M059J (cell line): ENCODE measurements around the gene MED1. TPM values are rescaled to one million over a fixed set of nuclear protein-coding genes. Genes with fewer than 3 reads are reported as not detected.
"Not testable (repeated sequence)": the region's sequence is repeated elsewhere in the genome, so short reads cannot be mapped to it uniquely, and the experiment has no call there.

Source experiments
- DNase-seq: peaks from one replicate; pipeline ENCODE4 v3.0.0-alpha.2; 2012; ENCODE audit warnings: low read depth
- total RNA-seq: library from RNA; depleted of rRNA; stranded (reverse); fragments of >200 nt; shearing (Covaris generic); gene quantifications from 2 replicates; pipeline ENCODE4 v1.2.3, GENCODE V29; 2014

Gene MED1
- total RNA-seq, 1 experiment from 2014 or later: 18.7 TPM

DNA sequence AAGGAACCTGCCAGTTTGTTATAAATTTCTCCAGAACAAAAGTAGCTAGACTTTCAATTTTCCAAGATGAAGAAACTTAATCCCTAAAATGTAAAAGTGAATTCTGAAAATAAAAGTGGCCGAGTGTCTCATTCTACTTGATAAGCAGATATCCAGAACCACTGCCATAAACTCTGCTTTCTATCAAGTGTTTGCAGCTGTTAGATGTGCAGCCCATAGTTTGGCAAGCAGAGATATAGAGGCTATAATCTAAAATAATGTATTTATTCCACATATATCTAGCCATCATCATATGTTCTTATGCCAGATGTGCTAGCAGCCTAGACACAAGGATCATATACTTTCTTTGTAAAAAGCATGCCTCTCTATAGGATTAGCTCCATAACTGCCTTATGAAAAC, 34.9 kb downstream of the MED1 start:
- no peak for DNase-seq

DNA sequence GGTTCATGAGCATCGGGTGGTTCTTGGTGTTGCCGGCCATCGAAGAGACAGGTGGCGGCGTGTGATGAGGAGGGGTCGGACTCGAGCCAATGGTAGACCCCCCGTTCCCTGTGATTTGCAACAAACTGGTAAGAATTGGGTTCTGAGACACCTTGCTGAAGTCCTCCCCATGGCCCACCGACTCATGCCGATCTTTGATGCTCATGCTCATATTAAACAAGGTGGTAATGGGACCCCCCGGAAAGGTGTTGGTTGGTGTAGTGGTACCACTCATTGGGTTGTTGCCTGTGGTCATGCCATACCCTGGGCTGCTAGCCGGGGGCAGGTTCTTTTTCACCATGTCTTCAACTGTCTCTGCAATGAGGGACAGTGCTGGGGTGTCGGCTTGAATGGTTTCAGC, 40.8 kb downstream of the MED1 start:
- DNase-seq: no peak

DNA sequence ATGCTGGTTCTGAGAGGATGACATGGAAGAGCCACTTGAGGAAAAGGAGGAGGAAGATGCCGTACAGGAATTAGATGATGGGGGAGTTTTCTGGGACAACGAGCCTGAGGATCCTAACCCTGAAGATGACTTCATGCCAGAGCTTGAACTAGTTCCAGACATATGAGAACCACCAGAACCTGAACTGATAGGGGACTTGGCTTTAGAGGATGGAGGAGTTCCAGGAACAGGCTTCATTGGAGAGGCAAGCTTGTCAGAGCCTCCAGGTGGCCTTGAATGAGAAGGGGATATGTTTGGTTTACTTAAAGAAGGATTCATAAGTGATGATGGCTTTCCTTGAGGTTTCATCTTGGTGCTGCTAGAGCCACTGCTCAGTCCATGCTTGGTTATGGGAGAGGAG, 42.7 kb downstream of the MED1 start:
- no peak for DNase-seq

DNA sequence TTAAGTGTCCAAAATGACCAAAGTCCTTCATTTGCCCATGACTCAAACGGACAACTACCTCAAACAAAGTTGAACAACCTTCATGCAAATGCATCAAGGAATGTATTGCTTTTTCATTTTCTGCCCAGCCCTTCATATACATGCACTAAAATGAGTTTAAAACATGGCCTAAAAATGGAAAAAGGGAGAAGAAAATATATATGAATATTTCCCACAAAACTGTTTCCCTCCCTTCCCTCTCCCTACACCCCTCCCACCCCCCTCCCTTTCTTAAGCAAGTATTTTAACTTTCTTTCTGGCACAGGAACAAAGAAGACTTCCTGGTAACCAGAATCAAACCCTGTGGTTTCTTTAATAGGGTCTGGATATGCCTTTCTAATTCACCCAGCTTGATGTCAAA, 44.1 kb downstream of the MED1 start:
- no peak for DNase-seq

DNA sequence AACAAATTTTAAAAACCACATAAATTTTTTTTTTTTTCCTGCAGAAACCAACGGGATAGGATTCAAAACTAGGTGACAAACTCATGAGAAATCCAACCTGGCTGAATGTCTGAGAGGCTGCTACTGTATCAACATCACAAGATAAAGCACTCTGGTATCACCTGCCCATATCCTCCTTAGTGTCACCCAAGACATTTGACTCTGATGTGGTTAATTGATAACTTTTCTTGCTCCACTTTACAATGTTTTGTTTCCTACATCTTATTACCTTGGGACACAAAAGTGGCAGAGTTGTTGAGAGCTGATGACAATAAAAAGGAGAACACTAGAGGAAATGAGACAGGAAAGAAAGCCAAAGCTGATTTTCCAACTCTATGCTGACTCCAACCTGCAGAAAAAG, 45.6 kb downstream of the MED1 start:
- DNase-seq: no peak

DNA sequence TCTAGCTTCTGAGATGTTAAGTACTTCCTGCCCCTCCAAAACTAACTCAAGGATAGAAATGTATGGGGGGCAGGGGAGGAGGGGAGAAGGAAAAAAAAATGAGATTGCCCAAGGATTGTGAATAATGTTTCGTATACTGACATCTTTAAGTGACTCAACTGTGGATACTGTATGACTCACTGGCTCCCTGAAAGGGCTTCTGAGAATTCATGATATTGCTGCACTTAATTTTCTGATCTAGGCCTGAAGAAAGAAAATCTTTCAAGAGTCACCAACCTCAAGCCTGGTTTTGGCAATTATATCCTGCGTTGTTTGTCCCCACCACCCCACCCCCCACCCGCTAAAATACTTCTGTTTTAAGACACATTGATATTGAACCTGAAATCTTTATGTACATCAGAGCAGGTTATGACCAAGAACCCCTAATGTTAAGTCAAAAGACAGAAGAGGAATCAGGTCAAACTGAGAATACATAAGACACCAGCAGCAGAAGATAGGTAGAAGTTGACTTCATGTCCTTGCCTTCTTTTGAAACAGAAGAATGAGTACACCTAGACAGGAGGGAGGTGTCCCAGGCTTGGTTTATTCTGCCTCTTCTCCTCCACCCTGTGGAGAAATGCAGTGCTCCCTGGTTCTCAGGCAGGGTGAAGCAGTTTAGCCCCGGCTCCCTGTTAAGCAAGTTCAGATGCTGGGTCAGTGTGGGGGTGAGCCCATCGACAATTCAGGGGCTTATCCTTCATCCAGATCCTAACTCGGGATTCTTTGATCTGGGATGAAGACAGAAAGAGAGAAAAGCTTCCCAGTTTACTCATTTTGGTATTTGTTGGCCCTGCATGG, 46.3 kb downstream of the MED1 start:
- DNase-seq: peak; percentile 83

DNA sequence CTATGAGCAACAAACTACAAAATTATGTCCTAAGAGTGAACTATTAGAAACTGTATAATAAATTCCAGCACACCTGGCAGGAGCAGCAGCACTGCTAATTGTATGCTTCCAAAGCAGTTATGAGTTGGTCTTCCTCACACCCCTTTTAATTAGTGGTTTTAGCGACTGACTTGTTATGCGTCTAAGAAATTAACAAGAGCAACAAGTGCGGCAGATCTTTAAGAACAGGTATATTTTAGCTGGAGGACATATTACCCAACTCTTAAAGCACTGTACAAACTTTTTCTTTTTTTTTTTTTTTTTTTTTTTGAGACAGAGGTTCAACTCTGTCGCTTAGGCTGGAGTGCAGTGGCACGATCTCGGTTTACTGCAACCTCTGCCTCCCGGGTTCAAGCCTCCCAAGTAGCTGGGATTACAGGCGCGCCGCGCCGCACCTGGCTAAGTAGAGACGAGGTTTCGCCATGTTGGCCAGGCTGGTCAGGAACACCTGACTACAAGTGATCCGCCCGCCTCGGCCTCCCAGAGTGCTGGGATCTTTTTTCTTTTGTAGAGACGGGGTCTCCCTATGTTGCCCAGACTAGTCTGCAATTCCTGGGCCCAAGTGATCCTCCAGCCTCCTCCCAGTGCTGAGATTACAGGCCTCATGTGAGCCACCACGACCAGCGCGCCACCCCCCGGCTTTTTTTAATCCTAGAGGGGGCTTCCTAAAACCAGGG, 48.0 kb downstream of the MED1 start:
- no peak for DNase-seq

DNA sequence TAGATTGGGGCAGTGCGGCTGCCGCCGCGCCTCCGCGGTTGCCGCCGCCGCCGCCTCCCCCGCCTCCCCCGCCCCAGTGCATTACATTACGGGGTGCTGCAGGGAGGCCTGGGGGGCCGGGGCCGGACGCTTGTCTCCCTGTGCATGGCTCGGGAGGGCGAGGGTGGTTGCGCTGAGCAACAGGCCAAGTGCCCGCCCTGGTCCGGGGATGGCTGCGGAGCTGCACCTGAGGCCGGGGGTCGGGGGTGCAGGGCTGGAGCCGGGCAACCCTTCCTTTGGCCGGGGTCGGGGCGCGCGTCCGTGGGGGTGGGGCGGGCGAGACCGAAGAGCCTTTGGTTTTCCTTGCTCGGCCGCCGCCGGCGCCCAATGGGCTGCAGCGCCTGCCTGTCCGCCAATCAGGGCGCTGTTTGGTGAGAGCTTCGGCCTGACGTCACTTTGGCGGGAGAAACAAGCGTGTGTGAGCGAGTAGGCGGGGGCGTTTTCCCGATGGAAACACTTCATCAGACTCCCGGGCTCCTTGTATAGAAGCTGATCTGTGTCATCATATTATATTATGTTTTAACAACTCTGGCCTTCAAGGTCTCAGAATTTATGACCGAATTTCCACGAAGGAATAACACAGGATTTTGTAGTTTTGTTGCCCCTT, 48.7 kb downstream of the MED1 start:
- DNase-seq: peak; percentile 95

DNA sequence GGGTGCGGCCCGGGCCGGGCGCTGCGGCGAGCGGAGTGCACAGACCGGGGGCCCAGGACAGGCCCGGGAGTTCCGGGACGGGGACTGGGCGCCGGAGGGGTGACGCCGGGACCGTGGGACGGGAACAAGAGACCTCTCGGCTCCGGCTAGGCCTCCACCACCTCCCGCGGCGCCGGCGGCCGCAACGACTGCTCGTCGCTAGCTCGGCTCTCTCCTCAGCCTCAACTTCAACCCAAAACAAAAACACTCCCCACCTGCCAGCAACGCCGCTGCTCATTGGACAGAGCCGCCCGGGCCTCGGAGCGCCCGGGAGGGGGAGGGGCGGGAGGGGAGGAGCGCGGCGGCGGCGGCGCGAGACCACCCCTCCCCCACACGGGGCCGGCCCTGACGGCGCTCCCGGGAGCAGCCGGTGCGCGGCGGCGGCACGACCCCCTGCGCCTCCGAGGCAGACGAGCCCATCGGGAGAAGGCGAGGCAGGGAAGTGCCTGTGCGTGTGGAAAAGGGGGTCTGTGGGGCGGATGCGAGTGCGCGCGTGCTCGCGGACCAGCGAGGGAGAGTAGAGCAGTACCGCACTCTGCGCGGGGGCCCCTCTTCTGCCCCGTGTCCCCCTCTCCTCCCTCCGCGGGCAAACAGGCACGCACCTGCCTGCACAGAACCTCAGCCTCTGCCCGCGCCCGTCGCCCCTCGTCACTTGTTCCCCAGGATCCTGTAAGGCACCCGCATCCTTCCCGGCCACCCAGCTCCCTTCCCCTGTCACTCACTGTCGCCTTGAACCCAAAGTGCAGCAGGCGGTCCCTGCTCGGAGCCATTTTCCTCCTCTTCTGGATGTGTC, 49.4 kb downstream of the MED1 start, which contains the start of gene FBXL20:
FBXL20 (minus strand) TSS at position 215 of the 832 bp plus-strand sequence. CDS start 224 bp downstream, outside the sequence.
- peak; percentile 87 for DNase-seq

DNA sequence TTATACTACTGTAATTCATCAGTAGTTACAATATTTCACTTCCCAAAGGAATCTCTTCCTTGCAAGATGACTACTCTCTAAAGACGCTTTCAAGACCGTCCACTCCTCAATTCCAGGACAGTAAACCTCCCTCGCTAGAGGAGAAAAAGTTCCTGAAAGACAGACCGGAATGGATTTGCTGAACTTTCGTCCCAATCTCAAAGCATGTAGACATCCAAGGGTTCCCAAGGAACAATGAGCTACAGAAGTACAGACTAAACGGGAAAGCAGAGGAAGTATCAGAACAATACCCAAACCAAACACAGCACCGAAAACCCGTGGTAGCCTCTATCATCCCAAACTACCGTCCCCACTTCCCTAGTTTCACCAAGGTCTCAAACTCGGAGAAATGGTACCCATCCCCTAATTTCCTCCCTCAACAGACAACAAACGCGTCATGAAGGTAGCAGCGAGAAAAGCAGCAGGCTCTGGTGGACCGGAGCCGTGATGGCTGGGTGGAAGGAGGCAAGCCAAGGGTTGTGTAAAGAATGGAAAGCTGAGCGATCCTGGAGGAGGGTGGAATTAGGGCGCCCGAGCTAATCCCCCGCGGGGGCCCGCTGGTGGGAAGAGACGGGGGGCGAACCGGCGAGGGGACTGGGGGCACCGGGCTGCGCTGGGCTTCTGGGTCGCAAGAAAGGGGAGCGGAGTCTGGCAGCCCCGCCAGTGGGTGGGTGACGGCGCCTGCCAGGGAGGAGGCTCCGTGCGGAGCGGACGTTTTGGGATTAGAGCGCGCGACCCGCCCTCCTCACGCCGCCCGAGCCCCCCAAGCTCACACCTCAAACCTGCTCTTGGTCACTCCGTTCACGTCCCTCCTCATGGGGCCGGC, 50.3 kb downstream of the MED1 start:
- DNase-seq: peak; percentile 15

DNA sequence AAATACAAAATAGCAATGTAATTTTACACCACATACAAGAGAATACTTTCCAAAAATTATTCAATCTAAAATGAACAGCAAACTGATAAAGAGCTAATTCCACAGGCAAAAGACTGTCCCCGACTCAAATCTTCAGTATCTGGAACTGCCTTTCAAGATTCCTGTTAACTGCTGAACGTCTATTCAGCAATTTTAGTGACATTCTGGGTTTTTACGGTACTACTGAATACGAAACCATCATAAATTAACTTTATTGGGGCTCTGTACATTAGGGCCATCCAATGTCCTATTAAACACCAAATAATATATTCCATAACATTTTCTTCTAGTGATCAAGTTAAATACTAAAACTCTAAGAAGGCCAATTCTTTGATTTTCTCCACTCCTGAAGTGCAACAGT, 51.3 kb downstream of the MED1 start:
- no peak for DNase-seq

DNA sequence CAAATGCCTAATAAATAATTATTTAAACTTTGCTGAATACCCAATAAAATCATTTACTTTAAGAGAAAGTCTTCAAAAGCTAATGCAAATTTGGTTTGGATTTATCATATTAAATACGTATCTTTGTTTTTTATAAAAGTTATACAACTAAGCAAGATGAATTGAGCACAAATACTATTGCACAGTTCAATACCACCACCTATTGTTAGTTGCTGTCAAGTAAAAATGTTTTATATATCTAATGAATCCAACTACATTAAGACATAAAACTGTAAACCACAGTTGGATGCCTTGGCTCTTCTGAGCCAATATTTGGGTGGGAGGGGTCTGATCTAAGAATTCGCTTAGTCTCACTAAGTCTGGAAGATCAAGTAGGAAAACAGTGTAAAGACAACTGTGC, 57.3 kb downstream of the MED1 start:
- DNase-seq: peak; percentile 15

DNA sequence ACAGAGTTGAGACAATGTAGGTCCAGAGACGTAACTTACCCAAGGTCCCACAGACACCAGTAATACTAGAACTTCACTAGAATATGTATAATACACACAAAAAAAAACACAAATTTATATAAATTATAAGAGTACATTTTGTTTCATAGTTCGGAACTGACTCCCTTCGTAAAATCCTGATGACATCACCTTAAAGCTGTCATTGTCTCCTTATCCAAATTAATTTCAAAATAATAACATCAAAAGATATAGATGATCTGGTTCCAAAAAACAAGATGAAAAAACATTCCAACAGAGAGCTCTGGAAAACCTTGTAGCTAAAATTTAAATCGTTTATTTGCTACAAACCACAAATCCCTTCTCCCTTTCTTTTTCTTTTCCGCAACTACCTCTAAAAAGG, 59.6 kb downstream of the MED1 start:
- DNase-seq: no peak

DNA sequence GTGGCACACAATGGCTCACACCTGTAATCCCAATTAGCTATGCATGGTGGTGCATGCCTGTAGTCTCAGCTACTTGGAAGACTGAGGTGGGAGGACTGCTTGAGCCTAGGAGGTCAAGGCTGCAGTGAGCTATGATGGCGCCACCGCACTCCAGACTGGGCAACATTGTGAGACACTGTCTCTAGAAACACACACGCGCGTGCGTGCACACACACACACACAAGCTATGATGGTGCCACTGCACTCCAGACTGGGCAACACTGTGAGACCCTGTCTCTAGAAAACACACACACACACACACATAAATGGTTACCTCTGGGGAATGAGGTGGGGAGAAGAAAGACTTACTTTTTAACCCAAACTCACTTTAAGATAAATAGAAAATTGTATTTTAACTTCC, 66.0 kb downstream of the MED1 start:
- DNase-seq: no peak

DNA sequence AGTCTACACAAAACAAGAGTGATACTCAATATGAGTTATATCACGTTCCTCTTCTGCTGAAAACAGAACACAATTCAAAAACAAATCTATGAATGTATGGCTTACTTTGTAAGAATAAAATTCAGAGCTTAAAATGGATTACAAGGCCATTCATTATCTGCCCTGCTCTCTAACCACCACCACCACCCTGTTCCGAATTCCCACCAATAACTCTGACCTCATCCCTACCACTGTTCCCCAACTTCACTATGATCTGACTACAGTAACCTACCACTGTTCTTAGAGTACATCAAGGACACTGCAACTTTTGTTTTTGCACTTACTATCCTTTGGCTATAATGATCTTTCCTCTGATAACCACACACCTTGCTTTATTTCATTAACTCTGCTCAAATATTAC, 70.9 kb downstream of the MED1 start:
- no peak for DNase-seq

DNA sequence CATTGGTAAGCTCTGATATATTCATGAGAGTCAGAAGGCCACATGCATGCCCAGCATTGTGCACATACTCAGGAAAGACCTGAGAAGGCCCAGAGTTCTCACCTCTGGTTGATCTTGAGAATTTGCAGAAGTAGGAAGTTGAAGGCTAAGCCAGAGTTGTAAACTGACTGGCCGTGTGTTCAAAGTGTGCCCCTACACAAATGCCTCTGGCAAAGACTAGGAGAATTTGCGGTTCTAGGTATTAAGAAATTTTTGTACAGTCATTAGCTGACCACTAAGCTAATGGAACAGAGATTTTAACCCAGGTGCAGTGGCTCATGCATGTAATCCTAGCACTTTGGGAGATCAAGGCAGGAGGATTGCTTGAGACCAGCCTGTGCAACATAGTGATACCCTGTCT, 74.6 kb downstream of the MED1 start:
- no peak for DNase-seq

DNA sequence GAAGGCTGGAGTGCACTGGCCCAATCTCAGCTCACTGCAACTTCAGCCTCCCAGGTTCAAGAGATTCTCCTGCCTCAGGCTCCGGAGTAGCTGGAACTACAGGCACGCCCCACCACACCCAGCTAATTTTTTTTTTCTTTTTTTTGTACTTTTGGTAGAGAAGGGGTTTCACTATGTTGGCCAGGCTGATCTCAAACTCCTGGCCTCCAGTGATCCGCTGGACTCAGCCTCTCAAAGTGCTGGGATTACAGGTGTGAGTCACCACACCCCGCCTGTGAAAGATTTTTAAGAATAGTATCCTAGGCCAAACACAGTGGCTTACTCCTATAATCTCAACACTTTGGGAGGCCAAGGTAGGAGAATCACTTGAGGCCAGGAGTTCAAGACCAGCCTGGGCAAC, 83.3 kb downstream of the MED1 start:
- not testable (repeated sequence) for DNase-seq

DNA sequence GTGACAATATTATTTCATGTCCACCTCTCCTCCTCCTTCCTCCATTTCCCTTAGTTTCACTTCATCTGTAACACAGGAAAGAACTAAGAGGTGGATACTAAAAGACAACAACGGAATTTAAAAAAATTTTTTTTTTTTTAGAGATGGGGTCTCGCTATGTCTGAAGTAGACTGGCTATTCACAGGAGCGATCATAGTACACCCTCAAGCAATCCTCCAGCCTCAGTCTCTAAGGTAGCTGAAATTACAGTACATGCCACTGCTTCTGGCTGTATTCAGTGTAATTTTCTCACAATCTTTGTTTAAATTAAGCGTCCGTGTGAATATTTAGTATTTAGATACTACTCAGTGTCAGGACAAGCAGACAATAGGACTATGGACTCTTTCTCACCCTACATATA, 85.2 kb downstream of the MED1 start:
- DNase-seq: no peak

DNA sequence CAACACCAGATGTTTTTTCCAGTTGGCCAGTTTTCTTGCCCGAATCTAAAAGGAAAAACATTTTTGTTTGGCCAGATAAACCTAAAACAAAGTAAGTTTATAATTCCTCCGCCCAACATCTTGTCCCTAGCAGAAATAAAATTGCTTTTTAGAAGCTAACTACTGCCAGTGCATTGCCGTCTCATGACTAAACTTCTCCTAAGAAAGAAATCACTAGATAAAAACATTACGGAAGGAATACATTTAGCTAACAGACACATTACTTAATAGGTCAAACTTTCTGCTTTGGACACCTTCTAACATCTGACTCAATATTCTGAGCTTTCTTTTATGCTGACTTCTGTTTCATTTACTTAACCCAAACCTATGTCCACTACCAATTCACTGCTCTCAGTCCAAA, 85.8 kb downstream of the MED1 start:
- no peak for DNase-seq

DNA sequence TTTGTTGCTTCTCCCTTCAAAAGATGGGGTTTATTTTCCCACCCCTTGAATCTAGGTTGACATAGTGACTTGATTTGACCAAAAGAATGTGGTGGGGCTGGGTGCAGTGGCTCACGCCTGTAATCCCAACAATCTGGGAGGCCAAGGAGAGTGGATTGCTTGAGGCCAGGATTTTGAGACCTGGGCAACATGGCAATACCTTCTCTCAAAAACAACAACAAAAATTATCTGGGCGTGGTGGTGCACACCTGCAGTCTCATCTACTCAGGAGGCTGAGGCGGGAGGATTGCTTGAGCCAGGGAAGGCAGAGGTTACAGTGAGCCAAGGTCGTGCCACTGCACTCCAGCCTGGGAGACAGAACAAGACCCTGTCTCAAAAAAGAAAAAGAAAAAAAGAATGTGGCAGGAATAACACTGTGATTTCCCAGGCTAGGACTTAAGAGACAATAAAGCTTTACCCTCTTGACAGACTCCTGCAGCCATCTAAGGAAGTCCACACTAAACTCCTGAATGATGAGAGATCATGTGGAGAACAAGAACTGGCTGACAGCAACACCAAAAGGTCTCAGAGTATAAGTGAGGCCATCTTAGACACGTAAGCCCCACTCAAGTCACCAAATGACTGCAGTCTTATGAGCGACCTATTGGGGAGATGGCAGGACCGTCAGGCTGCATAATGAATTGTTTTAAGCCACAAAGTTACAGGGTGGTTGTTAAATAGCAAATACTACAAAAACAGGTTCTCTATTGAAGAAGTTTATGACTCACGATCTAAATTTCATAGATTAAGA, 86.6 kb downstream of the MED1 start:
- DNase-seq: no peak
